GM03348 (cell line): ENCODE results near the gene PTPRM.

Experiments
- DNase-seq: peaks from one replicate; pipeline ENCODE4 v3.0.0; 2012; ENCODE audit warnings: low spot score

The PTPRM gene

GRCh38 chr18:8117006-8117371 lies 549.9 kb downstream of the PTPRM start:
- no peak for DNase-seq

GRCh38 chr18:8121101-8121500 lies 554.0 kb downstream of the PTPRM start:
- DNase-seq: no peak

- peak; percentile 33 for DNase-seq
Observed at GRCh38 chr18:8121942-8122480, 554.9 kb downstream of the PTPRM start.

GRCh38 chr18:8124232-8125146 lies 557.4 kb downstream of the PTPRM start:
- no peak for DNase-seq

- no peak for DNase-seq
Observed at GRCh38 chr18:8130096-8130495, 563.0 kb downstream of the PTPRM start.

GRCh38 chr18:8133032-8133431 lies 565.9 kb downstream of the PTPRM start:
- DNase-seq: no peak

GRCh38 chr18:8133888-8134287 lies 566.8 kb downstream of the PTPRM start:
- no peak for DNase-seq

GRCh38 chr18:8139127-8139527 lies 572.0 kb downstream of the PTPRM start:
- no peak for DNase-seq

- DNase-seq: no peak
Observed at GRCh38 chr18:8139891-8140406, 572.8 kb downstream of the PTPRM start.

- DNase-seq: peak; percentile 61
Observed at GRCh38 chr18:8140841-8141501, 573.9 kb downstream of the PTPRM start.

- DNase-seq: no peak
Observed at GRCh38 chr18:8142131-8142711, 575.1 kb downstream of the PTPRM start.

GRCh38 chr18:8142932-8143331 lies 575.8 kb downstream of the PTPRM start:
- no peak for DNase-seq

GRCh38 chr18:8151181-8151580 lies 584.1 kb downstream of the PTPRM start:
- DNase-seq: no peak

GRCh38 chr18:8153887-8154583 lies 586.9 kb downstream of the PTPRM start:
- DNase-seq: peak; percentile 78

- DNase-seq: no peak
Observed at GRCh38 chr18:8162802-8163201, 595.7 kb downstream of the PTPRM start.

GRCh38 chr18:8163286-8163959 lies 596.3 kb downstream of the PTPRM start:
- DNase-seq: no peak

GRCh38 chr18:8165095-8165494 lies 598.0 kb downstream of the PTPRM start:
- no peak for DNase-seq

GRCh38 chr18:8167026-8167425 lies 599.9 kb downstream of the PTPRM start:
- no peak for DNase-seq

GRCh38 chr18:8167673-8168072 lies 600.6 kb downstream of the PTPRM start:
- DNase-seq: no peak

- DNase-seq: no peak
Observed at GRCh38 chr18:8169722-8170121, 602.6 kb downstream of the PTPRM start.

- no peak for DNase-seq
Observed at GRCh38 chr18:8174771-8175170, 607.7 kb downstream of the PTPRM start.
